HepG2 (cell line): Measurements from ENCODE around the gene SCYL1. TPM values are rescaled to one million over a fixed set of nuclear protein-coding genes. Genes with fewer than 3 reads are reported as not detected.
A peak's percentile ranks its signal among the peaks of the same experiment; 100 is the strongest.

Experiments used
- ETV5 ChIP-seq: IDR thresholded peaks from 2 replicates; pipeline ENCODE4 v1.6.1; 2018; ENCODE audit warnings: missing biosample characterization, missing genetic modification reagents, inconsistent platforms, borderline replicate concordance
- KDM2A ChIP-seq: sonication (generic); formaldehyde crosslinking; IDR thresholded peaks from 2 replicates; pipeline ENCODE4 v1.4.0; 2020; ENCODE audit warnings: low read depth, missing genetic modification reagents, borderline replicate concordance
- NCOA2 ChIP-seq: sonication (generic); formaldehyde crosslinking; IDR thresholded peaks from 2 replicates; pipeline ENCODE4 v1.8.0; 2022; ENCODE audit warnings: inconsistent platforms
- PITX1 ChIP-seq: sonication (generic); formaldehyde crosslinking; IDR thresholded peaks from 2 replicates; pipeline ENCODE4 v1.5.1; 2020; ENCODE audit warnings: mild to moderate bottlenecking, missing genetic modification reagents
- SIN3A ChIP-seq: IDR thresholded peaks from 2 replicates; pipeline ENCODE4 v1.6.1; 2011; ENCODE audit warnings: low read depth, mild to moderate bottlenecking, control low read depth, low read length, borderline replicate concordance
- ZBTB7B ChIP-seq: sonication (generic); formaldehyde crosslinking; IDR thresholded peaks from 2 replicates; pipeline ENCODE4 v1.4.0; 2020; ENCODE audit warnings: missing genetic modification reagents
- ZNF543 ChIP-seq: sonication (generic); formaldehyde crosslinking; IDR thresholded peaks from 2 replicates; pipeline ENCODE4 v1.4.0; 2020; ENCODE audit warnings: mild to moderate bottlenecking, missing genetic modification reagents
- polyA plus RNA-seq, 8 experiments: library from polyadenylated mRNA; depleted of rRNA in 3 of 8; stranded (reverse) in 7 of 8; unstranded in 1 of 8; fragments of >200 nt; fragmentation: Illumina TruSeq in 4 of 8; extraction: Trizol in 4 of 8; gene quantifications; 2 replicates each; pipeline versions ENCODE4 v1.2.1 to v1.2.3, GENCODE V29; 2011 to 2016; ENCODE audit warnings: low read depth in 4 of 8, missing spikeins in 1 of 8, mixed read lengths in 1 of 8; ENCODE audit not compliant: insufficient read depth in 1 of 8
- total RNA-seq, 5 experiments: library from RNA; depleted of rRNA; stranded (reverse); fragments of >200 nt; fragmentation: Illumina TruSeq; extraction: Trizol; gene quantifications; 2 replicates each; pipeline ENCODE4 v1.2.3, GENCODE V29; 2016; ENCODE audit warnings: low read depth in 1 of 5
- TF ChIP-seq, protein P1 (sequence below): sonication (generic); formaldehyde crosslinking; IDR thresholded peaks from 2 replicates; pipeline ENCODE4 v1.4.0; 2020; ENCODE audit warnings: low read depth, missing genetic modification reagents
- TF ChIP-seq, protein P2 (sequence below): IDR thresholded peaks from 2 replicates; pipeline ENCODE4 v1.6.1; 2018; ENCODE audit warnings: missing genetic modification reagents, mild to moderate bottlenecking, missing compliant biosample characterization
- TF ChIP-seq, protein P3 (sequence below): fragments of 450-650 bp; IDR thresholded peaks from 2 replicates; pipeline ENCODE4 v1.6.1; 2016
- TF ChIP-seq, protein P4 (sequence below): conservative IDR thresholded peaks from 2 replicates; pipeline ENCODE4 v1.6.1; 2018; ENCODE audit warnings: missing genetic modification reagents
- TF ChIP-seq, protein P5 (sequence below): IDR thresholded peaks from 2 replicates; pipeline ENCODE4 v1.4.0; 2020; ENCODE audit warnings: mild to moderate bottlenecking, missing genetic modification reagents
- TF ChIP-seq, protein P6 (sequence below): sonication (generic); formaldehyde crosslinking; IDR thresholded peaks from 2 replicates; pipeline ENCODE4 v1.4.0; 2020; ENCODE audit warnings: missing genetic modification reagents, borderline replicate concordance

SCYL1 gene
- total and polyA plus RNA-seq, 2 of the 13 experiments (the other 11 are each of a cell fraction or from before 2014, with no cell fraction given), result 65.9 to 103 TPM

DNA sequence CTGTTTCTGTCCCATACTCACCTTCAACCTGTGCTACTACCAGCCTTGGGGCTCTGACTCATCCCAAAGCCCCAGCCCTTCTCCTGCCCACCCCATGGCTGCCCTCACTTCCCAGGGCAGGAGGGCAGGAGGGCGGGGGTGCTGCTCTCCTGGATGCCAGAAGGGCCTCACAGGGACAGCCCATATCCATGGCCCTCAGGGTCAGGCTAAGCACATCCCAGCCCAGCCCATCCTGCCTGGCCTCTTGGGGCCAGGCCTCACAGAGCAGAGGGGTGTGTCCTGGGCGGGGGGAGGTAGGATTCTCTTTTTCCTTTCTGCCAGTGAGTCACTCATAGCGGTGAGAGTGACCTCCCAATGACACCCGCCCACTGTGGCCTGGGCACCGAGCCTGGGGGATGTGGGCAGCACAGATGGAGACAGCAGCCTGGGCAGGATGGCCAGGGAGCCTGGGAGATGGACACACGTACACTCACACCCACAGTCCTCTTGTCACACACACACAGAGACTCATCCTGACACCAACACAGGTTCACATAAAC lies 30.9 kb downstream of the SCYL1 start (continued):
- TF ChIP-seq KDM2A (CRISPR knock-in tag) (peak; percentile 52; the same call in 1 of the 2 replicates), PITX1 (CRISPR knock-in tag) (peak; percentile 34; the same call in 1 of the 2 replicates), ETV5 (CRISPR knock-in tag) (peak; percentile 29; the same call in 1 of the 2 replicates), ZBTB7B (CRISPR knock-in tag) (peak; percentile 59; the same call in 1 of the 2 replicates), ZNF543 (CRISPR knock-in tag) (0 out of 2 replicates have a peak, but pooled peaks have one; percentile 37), NCOA2 (peak; percentile 13; the same call in 1 of the 2 replicates), SIN3A (0 out of 2 replicates have a peak, but pooled peaks have one; percentile 41)
- TF ChIP-seq, protein P1, sequence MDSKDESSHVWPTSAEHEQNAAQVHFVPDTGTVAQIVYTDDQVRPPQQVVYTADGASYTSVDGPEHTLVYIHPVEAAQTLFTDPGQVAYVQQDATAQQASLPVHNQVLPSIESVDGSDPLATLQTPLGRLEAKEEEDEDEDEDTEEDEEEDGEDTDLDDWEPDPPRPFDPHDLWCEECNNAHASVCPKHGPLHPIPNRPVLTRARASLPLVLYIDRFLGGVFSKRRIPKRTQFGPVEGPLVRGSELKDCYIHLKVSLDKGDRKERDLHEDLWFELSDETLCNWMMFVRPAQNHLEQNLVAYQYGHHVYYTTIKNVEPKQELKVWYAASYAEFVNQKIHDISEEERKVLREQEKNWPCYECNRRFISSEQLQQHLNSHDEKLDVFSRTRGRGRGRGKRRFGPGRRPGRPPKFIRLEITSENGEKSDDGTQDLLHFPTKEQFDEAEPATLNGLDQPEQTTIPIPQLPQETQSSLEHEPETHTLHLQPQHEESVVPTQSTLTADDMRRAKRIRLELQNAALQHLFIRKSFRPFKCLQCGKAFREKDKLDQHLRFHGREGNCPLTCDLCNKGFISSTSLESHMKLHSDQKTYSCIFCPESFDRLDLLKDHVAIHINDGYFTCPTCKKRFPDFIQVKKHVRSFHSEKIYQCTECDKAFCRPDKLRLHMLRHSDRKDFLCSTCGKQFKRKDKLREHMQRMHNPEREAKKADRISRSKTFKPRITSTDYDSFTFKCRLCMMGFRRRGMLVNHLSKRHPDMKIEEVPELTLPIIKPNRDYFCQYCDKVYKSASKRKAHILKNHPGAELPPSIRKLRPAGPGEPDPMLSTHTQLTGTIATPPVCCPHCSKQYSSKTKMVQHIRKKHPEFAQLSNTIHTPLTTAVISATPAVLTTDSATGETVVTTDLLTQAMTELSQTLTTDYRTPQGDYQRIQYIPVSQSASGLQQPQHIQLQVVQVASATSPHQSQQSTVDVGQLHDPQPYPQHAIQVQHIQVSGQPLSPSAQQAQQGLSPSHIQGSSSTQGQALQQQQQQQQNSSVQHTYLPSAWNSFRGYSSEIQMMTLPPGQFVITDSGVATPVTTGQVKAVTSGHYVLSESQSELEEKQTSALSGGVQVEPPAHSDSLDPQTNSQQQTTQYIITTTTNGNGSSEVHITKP (CRISPR knock-in tag), result peak; percentile 88; the same call in 1 of the 2 replicates
- TF ChIP-seq, protein P2, sequence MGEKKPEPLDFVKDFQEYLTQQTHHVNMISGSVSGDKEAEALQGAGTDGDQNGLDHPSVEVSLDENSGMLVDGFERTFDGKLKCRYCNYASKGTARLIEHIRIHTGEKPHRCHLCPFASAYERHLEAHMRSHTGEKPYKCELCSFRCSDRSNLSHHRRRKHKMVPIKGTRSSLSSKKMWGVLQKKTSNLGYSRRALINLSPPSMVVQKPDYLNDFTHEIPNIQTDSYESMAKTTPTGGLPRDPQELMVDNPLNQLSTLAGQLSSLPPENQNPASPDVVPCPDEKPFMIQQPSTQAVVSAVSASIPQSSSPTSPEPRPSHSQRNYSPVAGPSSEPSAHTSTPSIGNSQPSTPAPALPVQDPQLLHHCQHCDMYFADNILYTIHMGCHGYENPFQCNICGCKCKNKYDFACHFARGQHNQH (CRISPR knock-in tag), result 0 out of 2 replicates have a peak, but pooled peaks have one; percentile 47
- TF ChIP-seq, protein P3, sequence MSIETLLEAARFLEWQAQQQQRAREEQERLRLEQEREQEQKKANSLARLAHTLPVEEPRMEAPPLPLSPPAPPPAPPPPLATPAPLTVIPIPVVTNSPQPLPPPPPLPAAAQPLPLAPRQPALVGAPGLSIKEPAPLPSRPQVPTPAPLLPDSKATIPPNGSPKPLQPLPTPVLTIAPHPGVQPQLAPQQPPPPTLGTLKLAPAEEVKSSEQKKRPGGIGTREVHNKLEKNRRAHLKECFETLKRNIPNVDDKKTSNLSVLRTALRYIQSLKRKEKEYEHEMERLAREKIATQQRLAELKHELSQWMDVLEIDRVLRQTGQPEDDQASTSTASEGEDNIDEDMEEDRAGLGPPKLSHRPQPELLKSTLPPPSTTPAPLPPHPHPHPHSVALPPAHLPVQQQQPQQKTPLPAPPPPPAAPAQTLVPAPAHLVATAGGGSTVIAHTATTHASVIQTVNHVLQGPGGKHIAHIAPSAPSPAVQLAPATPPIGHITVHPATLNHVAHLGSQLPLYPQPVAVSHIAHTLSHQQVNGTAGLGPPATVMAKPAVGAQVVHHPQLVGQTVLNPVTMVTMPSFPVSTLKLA, result no peak
- TF ChIP-seq, protein P4, sequence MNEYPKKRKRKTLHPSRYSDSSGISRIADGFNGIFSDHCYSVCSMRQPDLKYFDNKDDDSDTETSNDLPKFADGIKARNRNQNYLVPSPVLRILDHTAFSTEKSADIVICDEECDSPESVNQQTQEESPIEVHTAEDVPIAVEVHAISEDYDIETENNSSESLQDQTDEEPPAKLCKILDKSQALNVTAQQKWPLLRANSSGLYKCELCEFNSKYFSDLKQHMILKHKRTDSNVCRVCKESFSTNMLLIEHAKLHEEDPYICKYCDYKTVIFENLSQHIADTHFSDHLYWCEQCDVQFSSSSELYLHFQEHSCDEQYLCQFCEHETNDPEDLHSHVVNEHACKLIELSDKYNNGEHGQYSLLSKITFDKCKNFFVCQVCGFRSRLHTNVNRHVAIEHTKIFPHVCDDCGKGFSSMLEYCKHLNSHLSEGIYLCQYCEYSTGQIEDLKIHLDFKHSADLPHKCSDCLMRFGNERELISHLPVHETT, result 0 out of 2 replicates have a peak, but pooled peaks have one; percentile 17
- TF ChIP-seq, protein P5, sequence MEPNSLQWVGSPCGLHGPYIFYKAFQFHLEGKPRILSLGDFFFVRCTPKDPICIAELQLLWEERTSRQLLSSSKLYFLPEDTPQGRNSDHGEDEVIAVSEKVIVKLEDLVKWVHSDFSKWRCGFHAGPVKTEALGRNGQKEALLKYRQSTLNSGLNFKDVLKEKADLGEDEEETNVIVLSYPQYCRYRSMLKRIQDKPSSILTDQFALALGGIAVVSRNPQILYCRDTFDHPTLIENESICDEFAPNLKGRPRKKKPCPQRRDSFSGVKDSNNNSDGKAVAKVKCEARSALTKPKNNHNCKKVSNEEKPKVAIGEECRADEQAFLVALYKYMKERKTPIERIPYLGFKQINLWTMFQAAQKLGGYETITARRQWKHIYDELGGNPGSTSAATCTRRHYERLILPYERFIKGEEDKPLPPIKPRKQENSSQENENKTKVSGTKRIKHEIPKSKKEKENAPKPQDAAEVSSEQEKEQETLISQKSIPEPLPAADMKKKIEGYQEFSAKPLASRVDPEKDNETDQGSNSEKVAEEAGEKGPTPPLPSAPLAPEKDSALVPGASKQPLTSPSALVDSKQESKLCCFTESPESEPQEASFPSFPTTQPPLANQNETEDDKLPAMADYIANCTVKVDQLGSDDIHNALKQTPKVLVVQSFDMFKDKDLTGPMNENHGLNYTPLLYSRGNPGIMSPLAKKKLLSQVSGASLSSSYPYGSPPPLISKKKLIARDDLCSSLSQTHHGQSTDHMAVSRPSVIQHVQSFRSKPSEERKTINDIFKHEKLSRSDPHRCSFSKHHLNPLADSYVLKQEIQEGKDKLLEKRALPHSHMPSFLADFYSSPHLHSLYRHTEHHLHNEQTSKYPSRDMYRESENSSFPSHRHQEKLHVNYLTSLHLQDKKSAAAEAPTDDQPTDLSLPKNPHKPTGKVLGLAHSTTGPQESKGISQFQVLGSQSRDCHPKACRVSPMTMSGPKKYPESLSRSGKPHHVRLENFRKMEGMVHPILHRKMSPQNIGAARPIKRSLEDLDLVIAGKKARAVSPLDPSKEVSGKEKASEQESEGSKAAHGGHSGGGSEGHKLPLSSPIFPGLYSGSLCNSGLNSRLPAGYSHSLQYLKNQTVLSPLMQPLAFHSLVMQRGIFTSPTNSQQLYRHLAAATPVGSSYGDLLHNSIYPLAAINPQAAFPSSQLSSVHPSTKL (CRISPR knock-in tag), result peak; percentile 46; the same call in 1 of the 2 replicates
- TF ChIP-seq, protein P6, sequence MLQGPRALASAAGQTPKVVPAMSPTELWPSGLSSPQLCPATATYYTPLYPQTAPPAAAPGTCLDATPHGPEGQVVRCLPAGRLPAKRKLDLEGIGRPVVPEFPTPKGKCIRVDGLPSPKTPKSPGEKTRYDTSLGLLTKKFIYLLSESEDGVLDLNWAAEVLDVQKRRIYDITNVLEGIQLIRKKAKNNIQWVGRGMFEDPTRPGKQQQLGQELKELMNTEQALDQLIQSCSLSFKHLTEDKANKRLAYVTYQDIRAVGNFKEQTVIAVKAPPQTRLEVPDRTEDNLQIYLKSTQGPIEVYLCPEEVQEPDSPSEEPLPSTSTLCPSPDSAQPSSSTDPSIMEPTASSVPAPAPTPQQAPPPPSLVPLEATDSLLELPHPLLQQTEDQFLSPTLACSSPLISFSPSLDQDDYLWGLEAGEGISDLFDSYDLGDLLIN (CRISPR knock-in tag), result 0 out of 2 replicates have a peak, but pooled peaks have one; percentile 32
